ENCODE data around the gene SPI1.

DNA sequence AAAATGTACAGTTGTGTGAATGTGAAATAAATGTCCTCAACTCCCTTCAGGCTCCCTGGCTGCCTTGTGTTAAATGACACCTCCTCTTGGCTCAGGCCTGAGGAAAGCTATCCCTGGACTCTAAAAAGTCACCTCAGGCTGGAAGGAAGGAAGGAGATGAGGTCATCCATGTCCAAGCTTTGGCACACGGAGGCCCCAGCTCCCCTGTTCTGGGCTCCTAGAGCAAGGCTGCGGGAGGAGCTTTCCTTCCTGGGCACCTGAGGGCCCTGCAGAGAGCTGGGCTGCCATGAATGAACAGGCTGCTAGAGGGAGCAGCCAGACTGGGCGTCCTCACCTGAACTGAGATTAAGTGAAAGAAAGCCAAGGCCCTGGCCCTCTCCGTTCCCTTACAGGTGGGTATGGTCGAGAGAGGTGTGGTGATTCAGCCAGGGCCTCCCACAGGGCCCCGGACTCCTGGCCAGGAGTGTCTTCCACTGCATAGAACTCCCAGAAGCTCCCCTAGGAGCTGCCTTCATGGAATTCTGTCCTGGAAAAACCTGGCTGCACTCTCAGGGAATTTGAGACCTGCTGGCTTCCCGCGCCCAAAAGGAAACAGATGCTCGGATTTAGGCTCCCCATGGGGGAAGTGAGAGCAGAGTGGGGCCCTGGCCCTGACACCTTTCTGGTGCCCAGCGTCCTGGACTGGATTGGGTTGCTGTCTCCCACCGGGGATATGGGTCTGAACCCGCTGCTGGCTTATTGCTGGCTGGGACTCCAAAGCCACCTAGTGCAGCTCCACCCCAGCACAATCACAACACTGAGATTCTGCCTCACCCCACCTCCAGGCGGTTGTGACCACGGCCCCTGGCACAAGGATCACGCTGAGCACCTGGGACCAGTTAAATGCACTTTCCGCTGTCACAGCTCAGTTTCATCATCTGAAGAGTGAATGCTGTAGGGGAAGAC lies 48.1 kb downstream of the SPI1 start:
- TF ChIP-seq SUZ12 (IDR thresholded peaks at IDR 0.05; ENCODE audit: extremely low read depth, insufficient read depth, insufficient read length) (no peak), YY1 (IDR thresholded peaks at IDR 0.05; ENCODE audit: insufficient read depth, insufficient read length) (no peak)

Measured in NT2/D1 (cell line).